ENCODE data around the gene R3HCC1L. TPM values are rescaled to one million over a fixed set of nuclear protein-coding genes. Genes with fewer than 3 reads are reported as not detected.

The R3HCC1L gene
- total and polyA plus RNA-seq, 2 donors (not counting 1 experiment from before 2014, with no cell fraction given): 11.6 to 25.1 TPM

- no peaks in the 10 kb centered on the region for H3K36me3 ChIP-seq (replicated peaks in 1 of 2; ENCODE audit: control extremely low read depth in 1 of 2, control insufficient read depth in 1 of 2, extremely low read depth in 1 of 2, insufficient read depth in 2 of 2, low read length in 1 of 2)
- no peaks in the 10 kb centered on the region for H3K4me1 ChIP-seq (ENCODE audit: control insufficient read depth in 2 of 2, insufficient read depth in 2 of 2, low read length in 2 of 2)
- H3K9me3 ChIP-seq (ENCODE audit: control extremely low read depth in 1 of 3, control insufficient read depth in 2 of 3, insufficient read depth in 1 of 3, low read length in 2 of 3): peaks cover 2 to 10% (median 2%) of the 10 kb centered on the region in 3 donors
- intact Hi-C loops (cut with micrococcal nuclease): no loop called here
- no peaks in the 10 kb centered on the region for H3K79me2 ChIP-seq (ENCODE audit: control insufficient read depth, insufficient read depth, low read length)
- DNase-seq: no peak
- H3K4me3 ChIP-seq (ENCODE audit: control extremely low read depth in 1 of 5, extremely low read depth in 1 of 5, insufficient read depth in 1 of 5, low read depth in 2 of 5, low read length in 4 of 5): no peak overlapping the region
- H2AFZ ChIP-seq (ENCODE audit: insufficient read depth, low read depth, low read length, poor library complexity, severe bottlenecking): no peak overlapping the region
- no CpG with 5 or more reads among the region's 4 CpGs for WGBS (ENCODE audit: insufficient coverage)
- peaks cover 0 to 6% (median 3%) of the 10 kb centered on the region in 4 experiments for H3K27me3 ChIP-seq (replicated peaks in 1 of 4; ENCODE audit: control extremely low read depth in 1 of 4, control insufficient read depth in 3 of 4, insufficient read depth in 4 of 4, low read length in 3 of 4)
- CTCF ChIA-PET: no interaction called here
- no peak overlapping the region for H3K4me2 ChIP-seq (replicated peaks; ENCODE audit: low read depth, low read length, poor library complexity, severe bottlenecking)
- Mint-ChIP-seq H3K27me3 (peaks cover 34% of the 10 kb centered on the region), H3K27ac (no peak overlapping the region), H3K4me1 (no peaks in the 10 kb centered on the region), H3K4me3 (no peak overlapping the region), H3K9me3 (ENCODE audit: insufficient read depth) (peaks cover 19% of the 10 kb centered on the region)
- H4K20me1 ChIP-seq (ENCODE audit: control insufficient read depth, insufficient read depth, low read length, poor library complexity, severe bottlenecking): no peaks in the 10 kb centered on the region
- TF ChIP-seq CTCF (IDR thresholded peaks at IDR 0.05) (no peak), EZH2 (IDR thresholded peaks at IDR 0.05; ENCODE audit: borderline replicate concordance, insufficient read depth, low read depth, low read length, poor library complexity, severe bottlenecking) (no peak)
- H3K27ac ChIP-seq (ENCODE audit: low read length in 2 of 2): no peak overlapping the region
- POLR2A ChIA-PET: no interaction called here
- H3K9ac ChIP-seq (ENCODE audit: low read length): no peak overlapping the region
- no peak for ATAC-seq (ENCODE audit: low read depth)
Observed at GRCh38 chr10:98119891-98120290, 14.6 kb upstream of the R3HCC1L start.

- Histone ChIP-seq H3K4me2 (replicated peaks; ENCODE audit: low read depth, low read length, poor library complexity, severe bottlenecking) (no peak overlapping the region), H4K20me1 (ENCODE audit: control insufficient read depth, insufficient read depth, low read length, poor library complexity, severe bottlenecking) (no peaks in the 10 kb centered on the region), H3K79me2 (ENCODE audit: control insufficient read depth, insufficient read depth, low read length) (no peaks in the 10 kb centered on the region), H3K36me3 (replicated peaks in 1 of 2; ENCODE audit: control extremely low read depth in 1 of 2, control insufficient read depth in 1 of 2, extremely low read depth in 1 of 2, insufficient read depth in 2 of 2, low read length in 1 of 2) (no peaks in the 10 kb centered on the region), H3K4me1 (ENCODE audit: control insufficient read depth in 2 of 2, insufficient read depth in 2 of 2, low read length in 2 of 2) (no peaks in the 10 kb centered on the region), H3K27me3 (replicated peaks in 1 of 4; ENCODE audit: control extremely low read depth in 1 of 4, control insufficient read depth in 3 of 4, insufficient read depth in 4 of 4, low read length in 3 of 4) (peaks cover 0 to 13% (median 2%) of the 10 kb centered on the region in 4 experiments), H3K27ac (ENCODE audit: low read length in 2 of 2) (no peak overlapping the region), H3K9ac (ENCODE audit: low read length) (no peak overlapping the region), H3K4me3 (ENCODE audit: control extremely low read depth in 1 of 5, extremely low read depth in 1 of 5, insufficient read depth in 1 of 5, low read depth in 2 of 5, low read length in 4 of 5) (no peak overlapping the region), H2AFZ (ENCODE audit: insufficient read depth, low read depth, low read length, poor library complexity, severe bottlenecking) (no peak overlapping the region), H3K9me3 (ENCODE audit: control extremely low read depth in 1 of 3, control insufficient read depth in 2 of 3, insufficient read depth in 1 of 3, low read length in 2 of 3) (peaks cover 1 to 14% (median 2%) of the 10 kb centered on the region in 3 donors)
- Mint-ChIP-seq H3K4me3 (no peak overlapping the region), H3K27ac (no peak overlapping the region), H3K27me3 (peaks cover 23% of the 10 kb centered on the region), H3K4me1 (no peaks in the 10 kb centered on the region), H3K9me3 (ENCODE audit: insufficient read depth) (peaks cover 11% of the 10 kb centered on the region)
- DNase-seq (no peak), ATAC-seq (ENCODE audit: low read depth) (no peak)
- WGBS (ENCODE audit: insufficient coverage): 75% methylated on average over 5 of the region's 6 CpGs
- TF ChIP-seq CTCF (IDR thresholded peaks at IDR 0.05) (no peak), EZH2 (IDR thresholded peaks at IDR 0.05; ENCODE audit: borderline replicate concordance, insufficient read depth, low read depth, low read length, poor library complexity, severe bottlenecking) (no peak)
- intact Hi-C loops (cut with micrococcal nuclease): no loop called here
- ChIA-PET CTCF (no interaction called here), POLR2A (no interaction called here)
Observed at GRCh38 chr10:98125940-98126631, 8.4 kb upstream of the R3HCC1L start.
